ENCODE measurements around the gene PARP16.

Gene PARP16

GRCh38 chr15:65217526-65218482 is 68.9 kb downstream of the PARP16 start:
- TF ChIP-seq CTCF (IDR thresholded peaks at IDR 0.05; ENCODE audit: low read depth, low read length): no peak
- no peak for DNase-seq (ENCODE audit: extremely low read depth, low read depth)

DNA sequence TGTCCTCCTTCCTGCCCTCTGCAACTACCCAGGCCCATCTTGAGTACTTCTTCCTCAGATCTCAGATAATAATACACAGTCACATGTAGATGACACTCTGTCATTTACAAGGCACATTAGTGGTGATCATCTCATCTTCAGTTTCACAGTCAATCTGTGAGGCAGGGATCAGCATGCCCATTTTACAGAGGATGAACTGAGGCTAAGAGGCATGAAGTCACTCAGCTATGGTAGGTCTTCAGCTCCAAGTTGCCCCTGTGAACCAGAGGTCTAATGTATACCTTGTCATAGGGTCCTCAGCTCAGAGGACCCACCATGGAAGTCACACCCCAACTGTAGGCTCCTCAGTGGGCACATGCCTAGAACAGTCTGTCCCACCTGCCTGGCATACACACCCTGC is 71.2 kb downstream of the PARP16 start:
- no peak for TF ChIP-seq CTCF (IDR thresholded peaks at IDR 0.05; ENCODE audit: low read depth, low read length)
- DNase-seq (ENCODE audit: extremely low read depth, low read depth): no peak

DNA sequence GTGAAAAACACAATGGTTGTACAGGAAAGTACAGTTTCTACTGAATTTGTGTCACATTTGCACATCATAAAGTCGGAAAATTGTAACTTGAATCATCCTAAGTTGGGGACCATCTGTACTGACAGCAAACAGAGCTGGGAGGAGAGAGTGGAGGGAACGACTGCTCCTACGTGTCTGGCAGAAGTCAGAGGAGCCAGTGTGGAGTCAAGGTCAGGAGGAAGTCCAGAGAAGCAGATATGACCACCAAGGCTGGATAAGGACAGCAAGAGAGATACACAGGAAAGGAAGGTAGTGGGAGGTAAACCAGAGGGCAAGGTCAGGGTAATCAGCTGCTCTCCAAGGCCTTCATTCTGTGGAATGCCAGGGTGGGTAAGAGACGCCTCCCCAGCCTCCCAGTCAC is 72.7 kb downstream of the PARP16 start:
- DNase-seq (ENCODE audit: extremely low read depth, low read depth): no peak
- TF ChIP-seq CTCF (IDR thresholded peaks at IDR 0.05; ENCODE audit: low read depth, low read length): no peak

DNA sequence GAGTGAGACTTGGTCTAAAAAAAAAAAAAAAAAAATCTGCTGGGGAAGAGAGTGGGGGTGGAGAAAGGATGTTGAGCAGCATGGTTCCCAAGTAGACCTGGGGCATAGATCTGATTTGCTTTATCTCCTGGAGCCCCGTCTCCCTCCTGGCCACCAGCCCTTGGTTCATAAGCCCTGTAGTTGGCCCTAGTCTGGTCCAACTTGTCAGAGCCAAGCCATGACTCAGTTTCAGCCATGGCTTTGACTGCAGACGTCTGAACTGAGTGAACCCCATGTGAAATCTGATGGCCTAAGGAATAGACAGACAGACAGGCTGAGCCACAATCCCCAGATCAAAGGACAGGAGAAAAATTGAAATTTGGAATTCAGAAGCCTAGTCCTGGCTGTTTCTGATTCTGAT is 73.4 kb downstream of the PARP16 start:
- no peak for DNase-seq (ENCODE audit: extremely low read depth, low read depth)
- no peak for TF ChIP-seq CTCF (IDR thresholded peaks at IDR 0.05; ENCODE audit: low read depth, low read length)

DNA sequence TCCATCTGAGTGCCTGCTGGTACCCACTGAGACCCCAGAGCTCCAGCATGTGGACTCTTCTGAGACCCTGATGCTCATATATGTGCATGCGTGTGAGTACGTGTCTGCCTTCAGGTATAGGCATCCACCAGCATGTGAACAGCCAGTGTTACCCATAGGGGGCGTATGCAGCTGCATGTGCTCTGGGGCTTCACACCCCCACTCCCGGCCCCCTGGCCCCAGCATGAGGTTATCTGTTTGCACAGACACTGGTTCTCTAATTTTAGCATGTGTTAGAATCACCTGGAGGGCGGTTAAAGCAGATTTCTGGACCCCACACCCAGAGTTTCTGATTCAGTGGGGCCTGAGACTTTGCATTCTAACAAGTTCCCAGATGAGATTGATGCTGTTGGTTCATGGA is 74.6 kb downstream of the PARP16 start:
- DNase-seq (ENCODE audit: extremely low read depth, low read depth): no peak
- TF ChIP-seq CTCF (IDR thresholded peaks at IDR 0.05; ENCODE audit: low read depth, low read length): peak; percentile 28

- no peak for DNase-seq (ENCODE audit: extremely low read depth, low read depth)
- TF ChIP-seq CTCF (IDR thresholded peaks at IDR 0.05; ENCODE audit: low read depth, low read length): no peak
These were observed 75.2 kb downstream of the PARP16 start for GRCh38 chr15:65211482-65211982.

GRCh38 chr15:65210770-65211481 is 75.8 kb downstream of the PARP16 start, which contains the start of gene CILP:
Gene CILP, minus strand, starts transcription at chr15:65211473. Its CDS starts 1,718 bp downstream, at chr15:65209755.
- DNase-seq (ENCODE audit: extremely low read depth, low read depth): no peak
- no peak for TF ChIP-seq CTCF (IDR thresholded peaks at IDR 0.05; ENCODE audit: low read depth, low read length)
